Breast epithelium (tissue), 4 donors: ENCODE results near the gene CNTN6. TPM values are rescaled to one million over a fixed set of nuclear protein-coding genes. Genes with fewer than 3 reads are reported as not detected.

Experiments
- DNase-seq, 2 donors: peaks; one replicate each; pipeline ENCODE4 v3.0.0-alpha.2; 2019; ENCODE audit warnings: low spot score in 2 of 2
- H3K27ac ChIP-seq, 2 donors: fragments of 200-600 bp; sonication (generic) in 1 of 2; one replicate each; pipeline ENCODE4 v1.5.1; 2016 to 2019; ENCODE audit warnings: mild to moderate bottlenecking in 1 of 2
- H3K27me3 ChIP-seq, 2 donors: fragments of 200-600 bp; sonication (generic) in 1 of 2; one replicate each; pipeline versions ENCODE4 v1.5.1 to v1.6.0; 2017 to 2019; ENCODE audit warnings: control low read depth in 1 of 2, mild to moderate bottlenecking in 1 of 2
- H3K36me3 ChIP-seq: fragments of 200-600 bp; one replicate; pipeline ENCODE4 v1.5.1; 2019
- H3K4me1 ChIP-seq, 2 donors: fragments of 200-600 bp; sonication (generic); one replicate each; pipeline ENCODE4 v1.5.1; 2016 to 2019; ENCODE audit warnings: control low read depth in 1 of 2
- H3K4me3 ChIP-seq, 3 donors: fragments of 200-600 bp; sonication (generic); 1 replicate in 2 of 3; 2 replicates in 1 of 3; pipeline ENCODE4 v1.5.1; 2016 to 2019; ENCODE audit warnings: mild to moderate bottlenecking in 3 of 3, moderate library complexity in 2 of 3
- H3K9me3 ChIP-seq, 2 donors: fragments of 200-600 bp; sonication (generic) in 1 of 2; one replicate each; pipeline ENCODE4 v1.5.1; 2016 to 2019; ENCODE audit warnings: control low read depth in 1 of 2
- CTCF ChIP-seq, 3 donors: fragments of 450-650 bp; IDR thresholded peaks; one replicate each; pipeline ENCODE4 v1.5.1; 2016 to 2017; ENCODE audit warnings: antibody characterized with exemption in 3 of 3, mild to moderate bottlenecking in 3 of 3, moderate library complexity in 3 of 3
- POLR2A ChIP-seq: fragments of 450-650 bp; IDR thresholded peaks from one replicate; pipeline ENCODE4 v1.6.1; 2016; ENCODE audit warnings: antibody characterized with exemption, mild to moderate bottlenecking, moderate library complexity
- POLR2AphosphoS5 ChIP-seq, 3 donors: sonication (generic); formaldehyde crosslinking; IDR thresholded peaks; one replicate each; pipeline ENCODE4 v1.6.1; 2017; ENCODE audit warnings: antibody characterized with exemption in 3 of 3
- intact Hi-C: fragments of 100-400 bp; cut with DNase I; formaldehyde crosslinking; loops from one replicate; pipeline ENCODE4 v1.15.1; 2023; ENCODE audit warnings: low total_unique reads
- total RNA-seq, 3 donors: library from RNA; depleted of rRNA; stranded (reverse); fragments of >200 nt; gene quantifications; one replicate each; pipeline ENCODE4 v1.1.0, GENCODE V29; 2016

The CNTN6 gene
- total RNA-seq, 3 donors from 2014 or later, result under 0.01 to 0.15 TPM; not detected in 1

- Histone ChIP-seq H3K4me3 (no peak overlapping the region), H3K9me3 (no peaks in the 10 kb centered on the region), H3K36me3 (no peaks in the 10 kb centered on the region), H3K27me3 (no peaks in the 10 kb centered on the region), H3K4me1 (no peaks in the 10 kb centered on the region), H3K27ac (peak overlapping the region in 1 of 2 donors; percentile 16)
- TF ChIP-seq CTCF (IDR thresholded peaks at IDR 0.05) (no peak), POLR2A (no peak), POLR2AphosphoS5 (IDR thresholded peaks at IDR 0.05) (no peak)
- no peak for DNase-seq
- intact Hi-C loops, result no loop called here
These were observed 763 bp upstream of the CNTN6 start for GRCh38 chr3:1092061-1092460.

GRCh38 chr3:1093217-1093616 lies 393 bp downstream of the CNTN6 start:
- no peak overlapping the region for H3K4me3 ChIP-seq
- H3K27ac ChIP-seq, result no peak overlapping the region
- TF ChIP-seq POLR2A (no peak), CTCF (IDR thresholded peaks at IDR 0.05) (no peak), POLR2AphosphoS5 (IDR thresholded peaks at IDR 0.05) (no peak)
- DNase-seq, result no peak
- H3K27me3 ChIP-seq, result no peaks in the 10 kb centered on the region
- H3K9me3 ChIP-seq, result no peaks in the 10 kb centered on the region
- intact Hi-C loops, result no loop called here
- H3K4me1 ChIP-seq, result no peaks in the 10 kb centered on the region
- H3K36me3 ChIP-seq, result no peaks in the 10 kb centered on the region

GRCh38 chr3:1103525-1103924 lies 10.7 kb downstream of the CNTN6 start:
- Histone ChIP-seq H3K4me1 (no peaks in the 10 kb centered on the region), H3K4me3 (no peak overlapping the region), H3K36me3 (no peaks in the 10 kb centered on the region), H3K9me3 (no peaks in the 10 kb centered on the region), H3K27ac (no peak overlapping the region), H3K27me3 (no peaks in the 10 kb centered on the region)
- intact Hi-C loops, result no loop called here
- no peak for TF ChIP-seq POLR2AphosphoS5 (IDR thresholded peaks at IDR 0.05)
- no peak for TF ChIP-seq POLR2A
- TF ChIP-seq CTCF (IDR thresholded peaks at IDR 0.05), result no peak
- no peak for DNase-seq

- H3K27ac ChIP-seq, result no peak overlapping the region
- TF ChIP-seq POLR2AphosphoS5 (IDR thresholded peaks at IDR 0.05), result no peak
- no peak for TF ChIP-seq CTCF (IDR thresholded peaks at IDR 0.05)
- TF ChIP-seq POLR2A, result no peak
- no peaks in the 10 kb centered on the region for H3K27me3 ChIP-seq
These were observed 25.1 kb downstream of the CNTN6 start for GRCh38 chr3:1117843-1118473.

GRCh38 chr3:1131166-1131565 lies 38.3 kb downstream of the CNTN6 start:
- DNase-seq, result no peak
- H3K9me3 ChIP-seq, result no peaks in the 10 kb centered on the region
- H3K27me3 ChIP-seq, result no peaks in the 10 kb centered on the region
- TF ChIP-seq POLR2A, result no peak
- no peak for TF ChIP-seq CTCF (IDR thresholded peaks at IDR 0.05)
- no peak for TF ChIP-seq POLR2AphosphoS5 (IDR thresholded peaks at IDR 0.05)
- H3K36me3 ChIP-seq, result no peaks in the 10 kb centered on the region
- intact Hi-C loops, result no loop called here
- no peaks in the 10 kb centered on the region for H3K4me1 ChIP-seq
- no peak overlapping the region for H3K4me3 ChIP-seq
- H3K27ac ChIP-seq, result no peak overlapping the region

More at GRCh38 chr3:1117843-1118473, 25.1 kb downstream of the CNTN6 start:
- Histone ChIP-seq H3K4me3 (no peak overlapping the region), H3K9me3 (no peaks in the 10 kb centered on the region), H3K36me3 (no peaks in the 10 kb centered on the region), H3K4me1 (no peaks in the 10 kb centered on the region)
- DNase-seq, result no peak
- intact Hi-C loops, result no loop called here
